ENCODE results near the gene CMTM4. TPM values are rescaled to one million over a fixed set of nuclear protein-coding genes. Genes with fewer than 3 reads are reported as not detected.

The CMTM4 gene
- total and polyA plus RNA-seq, 2 of the 4 experiments (the other 2 are of a cell fraction) = 9.0 to 14.5 TPM

DNA sequence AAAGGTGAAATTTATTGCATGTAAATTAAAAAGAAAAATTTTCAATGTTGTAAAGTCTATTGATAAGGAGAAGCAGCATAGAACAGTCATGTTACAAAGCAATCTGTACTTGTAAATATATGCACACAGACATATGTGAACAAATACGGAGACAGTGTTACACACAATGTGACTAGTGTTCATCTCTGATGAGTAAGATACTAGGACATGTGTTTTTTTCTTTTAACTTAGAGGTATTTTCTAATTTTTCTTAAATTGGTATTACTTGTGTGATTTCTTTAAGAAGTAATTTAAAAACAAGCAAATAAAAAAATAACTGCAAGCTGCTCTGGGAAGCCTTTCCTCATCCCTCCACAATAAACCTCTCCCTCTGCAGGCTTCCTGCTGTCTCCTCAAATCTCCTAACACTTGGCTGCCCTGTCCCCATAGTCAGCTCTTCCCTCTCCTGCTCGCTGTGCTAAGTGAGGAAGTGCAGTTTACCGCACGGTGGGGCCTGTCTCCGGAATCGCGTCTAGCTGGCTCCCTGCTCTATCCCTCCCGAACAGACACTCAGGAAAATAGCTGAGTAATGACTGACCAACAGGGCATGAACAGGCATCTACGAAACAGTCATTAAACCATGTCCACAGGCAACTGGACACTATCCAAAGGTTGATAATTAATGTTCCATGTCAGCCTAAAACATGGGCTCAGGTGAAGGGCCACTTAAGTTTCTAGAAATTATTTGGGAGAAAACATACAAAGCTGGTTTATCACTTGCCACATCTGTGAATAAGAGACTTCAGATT, 35.9 kb downstream of the CMTM4 start:
- Histone ChIP-seq H4K20me1 (ENCODE audit: insufficient read depth, low read length) (0 out of 2 replicates have a peak, but pooled peaks cover 4% of the 10 kb centered on the region), H3K27me3 (ENCODE audit: control insufficient read depth, insufficient read depth, low read length) (no peaks in the 10 kb centered on the region), H2AFZ (replicated peaks; ENCODE audit: low read length, poor library complexity) (peak overlapping the region; percentile 36), H2BK5ac (ENCODE audit: low read depth, low read length, poor library complexity, severe bottlenecking) (peak overlapping the region; percentile 70), H3K27ac (ENCODE audit: insufficient read depth, low read length) (peak overlapping the region; percentile 41; the same call in 1 of the 2 replicates), H3K9ac (ENCODE audit: low read depth, low read length) (peak overlapping the region; percentile 58; the same call in 1 of the 2 replicates), H3K4me2 (ENCODE audit: low read depth, low read length) (peak overlapping the region; percentile 85), H4K8ac (ENCODE audit: low read depth in 2 of 2, low read length in 2 of 2) (peak overlapping the region in 1 of 2 experiments; percentile 13; a peak in 2 of 4 replicates), H3K79me1 (ENCODE audit: low read depth in 1 of 2, low read length in 2 of 2) (peaks cover 10 to 17% of the 10 kb centered on the region in 2 experiments), H4K5ac (ENCODE audit: low read depth, low read length) (peak overlapping the region; percentile 51; the same call in 1 of the 2 replicates), H3K56ac (ENCODE audit: extremely low read depth, insufficient read depth, low read length) (no peak overlapping the region), H3K9me1 (ENCODE audit: insufficient read depth, low read length) (no peaks in the 10 kb centered on the region), H3K23ac (ENCODE audit: low read depth, low read length) (no peak overlapping the region), H4K91ac (ENCODE audit: insufficient read depth, low read depth, low read length) (peak overlapping the region; percentile 8; the same call in 1 of the 2 replicates), H2BK15ac (ENCODE audit: low read depth, low read length) (no peak overlapping the region), H3K4me3 (ENCODE audit: insufficient read depth, low read depth, low read length) (no peak overlapping the region), H3K14ac (replicated peaks; ENCODE audit: low read depth, low read length) (peak overlapping the region; percentile 46; the same call in 1 of the 2 replicates), H2AK5ac (ENCODE audit: low read depth, low read length) (no peak overlapping the region), H2BK120ac (ENCODE audit: low read depth, low read length) (peak overlapping the region; percentile 7), H3K18ac (ENCODE audit: low read depth, low read length) (peak overlapping the region; percentile 59; the same call in 1 of the 2 replicates), H2BK20ac (ENCODE audit: low read depth, low read length) (no peak overlapping the region), H2AK9ac (replicated peaks; ENCODE audit: low read depth, low read length, poor library complexity) (no peak overlapping the region), H3K36me3 (ENCODE audit: control insufficient read depth, insufficient read depth, low read length) (no peaks in the 10 kb centered on the region), H3K4me1 (ENCODE audit: control insufficient read depth, insufficient read depth, low read length) (peaks cover 8% of the 10 kb centered on the region), H3K9me3 (ENCODE audit: control insufficient read depth, insufficient read depth, low read length) (no peaks in the 10 kb centered on the region), H3K4ac (ENCODE audit: low read depth, low read length) (peak overlapping the region; percentile 35; the same call in 1 of the 2 replicates)
- WGBS, 2 experiments (ENCODE audit: extremely low coverage in 2 of 2, insufficient read length in 1 of 2) = no CpG with 5 or more reads among the region's 9 CpGs
- ATAC-seq (ENCODE audit: low read depth) = peak; percentile 96
- no TSS peak for BruUV-seq (replicated peaks)
- intact Hi-C loops (cut with micrococcal nuclease) (loop anchor here (5.0 kb wide), 2 partner anchors 62 to 212 kb away; no protein-coding TSS in a partner anchor), dilution Hi-C loops (cut with HindIII; ENCODE audit: low sequenced_read_pairs, unreplicated experiment) (no loop called here), in situ Hi-C loops (cut with MboI; ENCODE audit: low sequenced_read_pairs) (no loop called here)
- POLR2A ChIA-PET (ENCODE audit: unreplicated experiment) = no interaction called here
- peak; percentile 84 for DNase-seq
- CTCF ChIA-PET = interaction anchor here (0.6 to 2.7 kb wide), 7 partner anchors 10 to 80 kb away, joined by 4 to 10 read pairs (median 5); no protein-coding TSS in a partner anchor
- TF ChIP-seq MAZ (IDR thresholded peaks at IDR 0.05; ENCODE audit: borderline replicate concordance, low read depth, low read length) (no peak), NFE2L2 (IDR thresholded peaks at IDR 0.05; ENCODE audit: low read depth, low read length) (peak; percentile 73; the same call in 1 of the 2 replicates), MXI1 (IDR thresholded peaks at IDR 0.05; ENCODE audit: borderline replicate concordance, low read depth, low read length) (no peak), MAFK (IDR thresholded peaks at IDR 0.05; ENCODE audit: low read depth, low read length) (peak; percentile 63), RAD21 (IDR thresholded peaks at IDR 0.05; ENCODE audit: low read length) (peak; percentile 41), RFX5 (IDR thresholded peaks at IDR 0.05; ENCODE audit: low read depth, low read length) (no peak), CEBPB (IDR thresholded peaks at IDR 0.05; ENCODE audit: low read depth, low read length) (no peak), BHLHE40 (IDR thresholded peaks at IDR 0.05; ENCODE audit: low read depth, low read length) (no peak), POLR2A (IDR thresholded peaks at IDR 0.05; ENCODE audit: low read depth, low read length) (no peak), CHD1 (IDR thresholded peaks at IDR 0.05; ENCODE audit: low read depth, low read length) (no peak)
- TF ChIP-seq, protein P1, sequence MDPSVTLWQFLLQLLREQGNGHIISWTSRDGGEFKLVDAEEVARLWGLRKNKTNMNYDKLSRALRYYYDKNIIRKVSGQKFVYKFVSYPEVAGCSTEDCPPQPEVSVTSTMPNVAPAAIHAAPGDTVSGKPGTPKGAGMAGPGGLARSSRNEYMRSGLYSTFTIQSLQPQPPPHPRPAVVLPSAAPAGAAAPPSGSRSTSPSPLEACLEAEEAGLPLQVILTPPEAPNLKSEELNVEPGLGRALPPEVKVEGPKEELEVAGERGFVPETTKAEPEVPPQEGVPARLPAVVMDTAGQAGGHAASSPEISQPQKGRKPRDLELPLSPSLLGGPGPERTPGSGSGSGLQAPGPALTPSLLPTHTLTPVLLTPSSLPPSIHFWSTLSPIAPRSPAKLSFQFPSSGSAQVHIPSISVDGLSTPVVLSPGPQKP (IDR thresholded peaks at IDR 0.05; ENCODE audit: borderline replicate concordance, low read depth, low read length) = no peak
- TF ChIP-seq, protein P2, sequence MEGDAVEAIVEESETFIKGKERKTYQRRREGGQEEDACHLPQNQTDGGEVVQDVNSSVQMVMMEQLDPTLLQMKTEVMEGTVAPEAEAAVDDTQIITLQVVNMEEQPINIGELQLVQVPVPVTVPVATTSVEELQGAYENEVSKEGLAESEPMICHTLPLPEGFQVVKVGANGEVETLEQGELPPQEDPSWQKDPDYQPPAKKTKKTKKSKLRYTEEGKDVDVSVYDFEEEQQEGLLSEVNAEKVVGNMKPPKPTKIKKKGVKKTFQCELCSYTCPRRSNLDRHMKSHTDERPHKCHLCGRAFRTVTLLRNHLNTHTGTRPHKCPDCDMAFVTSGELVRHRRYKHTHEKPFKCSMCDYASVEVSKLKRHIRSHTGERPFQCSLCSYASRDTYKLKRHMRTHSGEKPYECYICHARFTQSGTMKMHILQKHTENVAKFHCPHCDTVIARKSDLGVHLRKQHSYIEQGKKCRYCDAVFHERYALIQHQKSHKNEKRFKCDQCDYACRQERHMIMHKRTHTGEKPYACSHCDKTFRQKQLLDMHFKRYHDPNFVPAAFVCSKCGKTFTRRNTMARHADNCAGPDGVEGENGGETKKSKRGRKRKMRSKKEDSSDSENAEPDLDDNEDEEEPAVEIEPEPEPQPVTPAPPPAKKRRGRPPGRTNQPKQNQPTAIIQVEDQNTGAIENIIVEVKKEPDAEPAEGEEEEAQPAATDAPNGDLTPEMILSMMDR (conservative IDR thresholded peaks at IDR 0.05; ENCODE audit: low read depth, low read length) = peak; percentile 38
- TF ChIP-seq, protein P3, sequence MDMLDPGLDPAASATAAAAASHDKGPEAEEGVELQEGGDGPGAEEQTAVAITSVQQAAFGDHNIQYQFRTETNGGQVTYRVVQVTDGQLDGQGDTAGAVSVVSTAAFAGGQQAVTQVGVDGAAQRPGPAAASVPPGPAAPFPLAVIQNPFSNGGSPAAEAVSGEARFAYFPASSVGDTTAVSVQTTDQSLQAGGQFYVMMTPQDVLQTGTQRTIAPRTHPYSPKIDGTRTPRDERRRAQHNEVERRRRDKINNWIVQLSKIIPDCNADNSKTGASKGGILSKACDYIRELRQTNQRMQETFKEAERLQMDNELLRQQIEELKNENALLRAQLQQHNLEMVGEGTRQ (IDR thresholded peaks at IDR 0.05; ENCODE audit: low read depth, low read length) = no peak

All from IMR-90 (cell line).